22Rv1 (cell line): Measurements from ENCODE around the gene CCDC92.

Experiments
- H3K27ac ChIP-seq: fragments of 450-650 bp; 2 replicates; pipeline ENCODE4 v1.5.1; 2017
- CTCF ChIP-seq: fragments of 450-650 bp; IDR thresholded peaks from 2 replicates; pipeline ENCODE4 v1.5.1; 2017; ENCODE audit warnings: mild to moderate bottlenecking
- ZFX ChIP-seq: fragments of 450-650 bp; IDR thresholded peaks from 2 replicates; pipeline ENCODE4 v1.6.1; 2017; ENCODE audit warnings: antibody characterized with exemption, borderline replicate concordance

Gene CCDC92

GRCh38 chr12:123910761-123911193, 61.9 kb downstream of the CCDC92 start:
- H3K27ac ChIP-seq = peak overlapping the region; percentile 52

GRCh38 chr12:123910057-123910456, 62.6 kb downstream of the CCDC92 start:
- H3K27ac ChIP-seq = peak overlapping the region; percentile 52
- no peak for TF ChIP-seq ZFX
- TF ChIP-seq CTCF = no peak

More at GRCh38 chr12:123910761-123911193, 61.9 kb downstream of the CCDC92 start:
- no peak for TF ChIP-seq CTCF
- TF ChIP-seq ZFX = no peak

GRCh38 chr12:123908884-123909725, 63.5 kb downstream of the CCDC92 start:
- no peak overlapping the region for H3K27ac ChIP-seq
- TF ChIP-seq ZFX = no peak
- no peak for TF ChIP-seq CTCF

GRCh38 chr12:123907726-123908476, 64.7 kb downstream of the CCDC92 start:
- no peak overlapping the region for H3K27ac ChIP-seq
- TF ChIP-seq ZFX = no peak
- no peak for TF ChIP-seq CTCF

GRCh38 chr12:123906711-123907420, 65.8 kb downstream of the CCDC92 start:
- no peak overlapping the region for H3K27ac ChIP-seq
- no peak for TF ChIP-seq CTCF
- TF ChIP-seq ZFX = no peak

- TF ChIP-seq CTCF (peak; percentile 97), ZFX (no peak)
- H3K27ac ChIP-seq = no peak overlapping the region
Measured at GRCh38 chr12:123905319-123905925, 67.2 kb downstream of the CCDC92 start.
